ENCODE results near the gene SCUBE1.

- TF ChIP-seq, protein P1, sequence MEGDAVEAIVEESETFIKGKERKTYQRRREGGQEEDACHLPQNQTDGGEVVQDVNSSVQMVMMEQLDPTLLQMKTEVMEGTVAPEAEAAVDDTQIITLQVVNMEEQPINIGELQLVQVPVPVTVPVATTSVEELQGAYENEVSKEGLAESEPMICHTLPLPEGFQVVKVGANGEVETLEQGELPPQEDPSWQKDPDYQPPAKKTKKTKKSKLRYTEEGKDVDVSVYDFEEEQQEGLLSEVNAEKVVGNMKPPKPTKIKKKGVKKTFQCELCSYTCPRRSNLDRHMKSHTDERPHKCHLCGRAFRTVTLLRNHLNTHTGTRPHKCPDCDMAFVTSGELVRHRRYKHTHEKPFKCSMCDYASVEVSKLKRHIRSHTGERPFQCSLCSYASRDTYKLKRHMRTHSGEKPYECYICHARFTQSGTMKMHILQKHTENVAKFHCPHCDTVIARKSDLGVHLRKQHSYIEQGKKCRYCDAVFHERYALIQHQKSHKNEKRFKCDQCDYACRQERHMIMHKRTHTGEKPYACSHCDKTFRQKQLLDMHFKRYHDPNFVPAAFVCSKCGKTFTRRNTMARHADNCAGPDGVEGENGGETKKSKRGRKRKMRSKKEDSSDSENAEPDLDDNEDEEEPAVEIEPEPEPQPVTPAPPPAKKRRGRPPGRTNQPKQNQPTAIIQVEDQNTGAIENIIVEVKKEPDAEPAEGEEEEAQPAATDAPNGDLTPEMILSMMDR (IDR thresholded peaks at IDR 0.05), result no peak
- TF ChIP-seq POLR2A (IDR thresholded peaks at IDR 0.05), result no peak
These were observed 6.5 kb upstream of the SCUBE1 start for GRCh38 chr22:43349636-43350035.

All from esophagus squamous epithelium (tissue), 4 donors.